ENCODE results near the gene ADAMTSL1.

The ADAMTSL1 gene

DNA sequence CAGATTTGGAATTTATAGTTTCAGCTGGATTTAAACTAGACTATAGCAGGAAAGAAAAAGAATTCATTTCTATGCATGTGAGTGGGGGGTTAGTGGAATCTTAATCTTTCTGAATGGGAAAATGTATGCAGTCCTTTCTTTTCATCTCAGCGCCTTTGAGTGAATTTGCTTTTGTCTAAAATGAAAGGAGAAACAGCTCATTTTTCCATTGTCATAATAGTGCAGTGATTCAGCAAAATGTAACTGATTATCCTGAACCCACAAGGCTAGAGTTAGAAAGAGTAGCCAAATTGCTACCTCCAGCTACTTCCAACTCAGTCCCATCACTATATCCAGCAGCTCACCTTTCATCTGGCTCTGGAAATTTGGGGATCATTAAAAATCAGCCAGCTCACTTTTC lies 134.4 kb downstream of the ADAMTSL1 start:
- H3K4me3 ChIP-seq (ENCODE audit: control insufficient read depth, low read depth, low read length), result no peak overlapping the region
- DNase-seq (ENCODE audit: low read depth), result no peak
- TF ChIP-seq, protein P1, sequence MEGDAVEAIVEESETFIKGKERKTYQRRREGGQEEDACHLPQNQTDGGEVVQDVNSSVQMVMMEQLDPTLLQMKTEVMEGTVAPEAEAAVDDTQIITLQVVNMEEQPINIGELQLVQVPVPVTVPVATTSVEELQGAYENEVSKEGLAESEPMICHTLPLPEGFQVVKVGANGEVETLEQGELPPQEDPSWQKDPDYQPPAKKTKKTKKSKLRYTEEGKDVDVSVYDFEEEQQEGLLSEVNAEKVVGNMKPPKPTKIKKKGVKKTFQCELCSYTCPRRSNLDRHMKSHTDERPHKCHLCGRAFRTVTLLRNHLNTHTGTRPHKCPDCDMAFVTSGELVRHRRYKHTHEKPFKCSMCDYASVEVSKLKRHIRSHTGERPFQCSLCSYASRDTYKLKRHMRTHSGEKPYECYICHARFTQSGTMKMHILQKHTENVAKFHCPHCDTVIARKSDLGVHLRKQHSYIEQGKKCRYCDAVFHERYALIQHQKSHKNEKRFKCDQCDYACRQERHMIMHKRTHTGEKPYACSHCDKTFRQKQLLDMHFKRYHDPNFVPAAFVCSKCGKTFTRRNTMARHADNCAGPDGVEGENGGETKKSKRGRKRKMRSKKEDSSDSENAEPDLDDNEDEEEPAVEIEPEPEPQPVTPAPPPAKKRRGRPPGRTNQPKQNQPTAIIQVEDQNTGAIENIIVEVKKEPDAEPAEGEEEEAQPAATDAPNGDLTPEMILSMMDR (IDR thresholded peaks at IDR 0.05; ENCODE audit: control insufficient read depth, insufficient read depth, low read depth, low read length, missing control alignments), result no peak

DNA sequence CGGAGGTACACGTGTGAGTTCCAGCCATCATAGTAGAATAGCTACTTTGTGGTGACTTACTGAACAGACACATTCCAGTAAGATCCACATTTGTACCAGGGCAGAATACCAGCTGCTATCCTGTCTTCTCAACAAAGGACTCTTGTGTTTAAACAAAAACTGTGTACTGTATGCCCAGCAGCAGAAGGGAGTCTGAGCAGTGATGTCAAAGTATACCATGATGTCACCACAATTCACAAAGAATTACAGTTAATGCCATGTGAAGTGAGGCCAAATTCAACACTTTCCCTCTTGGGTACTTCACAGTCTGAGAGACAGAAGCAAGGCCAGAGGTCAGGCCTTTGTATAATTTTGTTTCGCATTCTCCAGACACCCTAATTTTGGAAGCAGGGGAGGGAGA lies 137.0 kb downstream of the ADAMTSL1 start:
- TF ChIP-seq, protein P1 (IDR thresholded peaks at IDR 0.05; ENCODE audit: control insufficient read depth, insufficient read depth, low read depth, low read length, missing control alignments), result no peak
- no peak for DNase-seq (ENCODE audit: low read depth)

DNA sequence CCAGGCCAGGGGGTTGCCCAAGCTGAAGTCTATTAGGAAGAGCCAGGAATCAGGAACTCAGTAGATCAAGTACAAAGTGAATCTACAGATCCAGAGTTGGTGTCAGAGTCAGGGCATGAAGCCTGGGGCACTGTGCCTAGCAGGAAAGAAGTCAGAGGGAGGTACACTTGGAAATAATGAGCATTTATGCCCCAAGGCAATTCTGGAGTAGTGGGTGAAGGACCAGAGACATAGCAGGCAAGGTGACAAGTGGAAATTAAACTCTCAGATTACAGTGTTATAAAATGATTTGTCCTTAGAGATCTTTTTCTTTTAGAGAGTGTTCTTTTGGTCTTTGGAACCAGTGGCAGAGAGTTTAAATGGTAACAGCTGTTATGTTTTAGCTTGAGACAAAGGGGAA lies 138.0 kb downstream of the ADAMTSL1 start:
- TF ChIP-seq, protein P1 (IDR thresholded peaks at IDR 0.05; ENCODE audit: control insufficient read depth, insufficient read depth, low read depth, low read length, missing control alignments), result no peak
- DNase-seq (ENCODE audit: low read depth), result no peak

More for the DNA sequence above, 137.0 kb downstream of the ADAMTSL1 start:
- H3K4me3 ChIP-seq (ENCODE audit: control insufficient read depth, low read depth, low read length), result no peak overlapping the region

DNA sequence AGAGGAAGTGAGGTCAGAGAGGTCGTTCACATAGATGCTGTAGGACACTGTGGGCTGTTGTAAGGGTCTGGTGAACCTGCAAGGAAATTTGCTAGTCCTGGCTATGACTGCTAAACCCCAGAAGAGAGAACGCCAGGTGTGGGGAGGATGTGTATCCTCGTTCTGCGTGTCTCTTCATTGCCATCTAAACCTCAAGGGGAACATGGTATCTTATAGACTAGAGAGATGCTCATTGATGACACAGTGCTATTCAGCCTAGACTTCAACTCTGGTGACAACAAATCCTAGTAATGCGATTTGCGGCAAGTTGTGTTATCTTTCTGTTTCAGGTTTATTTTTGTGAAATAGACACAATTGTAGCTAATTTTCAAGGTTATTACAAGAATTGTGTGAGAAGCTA lies 140.2 kb downstream of the ADAMTSL1 start:
- no peak overlapping the region for H3K4me3 ChIP-seq (ENCODE audit: control insufficient read depth, low read depth, low read length)
- no peak for DNase-seq (ENCODE audit: low read depth)
- TF ChIP-seq, protein P1 (IDR thresholded peaks at IDR 0.05; ENCODE audit: control insufficient read depth, insufficient read depth, low read depth, low read length, missing control alignments), result no peak

More for the DNA sequence above, 138.0 kb downstream of the ADAMTSL1 start:
- H3K4me3 ChIP-seq (ENCODE audit: control insufficient read depth, low read depth, low read length), result no peak overlapping the region

DNA sequence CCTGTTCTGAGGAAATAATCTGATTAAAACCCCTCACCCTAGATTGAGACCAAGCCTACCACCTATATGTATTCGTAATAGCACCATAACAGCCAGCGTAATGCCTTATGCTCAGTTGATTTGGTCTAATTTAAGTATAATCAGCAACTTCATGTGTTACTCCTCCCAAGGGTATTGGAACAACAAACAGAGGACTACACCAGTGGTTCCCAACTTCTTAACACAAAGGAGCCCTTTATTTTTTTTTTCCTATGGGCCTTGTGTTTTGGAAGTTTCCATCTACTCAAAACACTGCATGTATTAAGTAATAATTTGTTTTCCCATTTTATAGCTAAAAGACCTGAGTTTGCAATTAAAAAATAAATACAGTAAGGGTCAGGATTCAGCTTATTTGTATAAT lies 140.7 kb downstream of the ADAMTSL1 start:
- H3K4me3 ChIP-seq (ENCODE audit: control insufficient read depth, low read depth, low read length), result no peak overlapping the region
- TF ChIP-seq, protein P1 (IDR thresholded peaks at IDR 0.05; ENCODE audit: control insufficient read depth, insufficient read depth, low read depth, low read length, missing control alignments), result no peak
- DNase-seq (ENCODE audit: low read depth), result no peak

DNA sequence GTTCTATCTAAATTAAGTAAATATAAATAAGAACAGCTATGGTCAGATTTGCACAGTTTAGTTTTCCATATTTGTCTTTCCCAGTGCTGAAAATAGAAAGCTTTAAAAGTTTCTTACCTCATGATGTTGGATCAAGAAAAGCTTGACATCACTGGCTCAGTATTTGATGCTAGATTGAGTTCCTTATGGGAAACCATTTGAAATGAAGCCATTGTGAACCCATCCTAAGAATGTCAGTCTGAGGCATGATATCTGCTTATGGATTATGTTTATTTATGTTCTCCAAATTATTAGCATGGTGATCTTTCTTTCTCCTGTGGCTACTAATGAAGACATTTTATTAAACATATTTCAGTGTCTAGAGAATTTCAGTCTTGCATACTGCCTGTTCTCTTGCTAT lies 143.0 kb downstream of the ADAMTSL1 start:
- H3K4me3 ChIP-seq (ENCODE audit: control insufficient read depth, low read depth, low read length), result no peak overlapping the region
- no peak for DNase-seq (ENCODE audit: low read depth)
- TF ChIP-seq, protein P1 (IDR thresholded peaks at IDR 0.05; ENCODE audit: control insufficient read depth, insufficient read depth, low read depth, low read length, missing control alignments), result no peak

DNA sequence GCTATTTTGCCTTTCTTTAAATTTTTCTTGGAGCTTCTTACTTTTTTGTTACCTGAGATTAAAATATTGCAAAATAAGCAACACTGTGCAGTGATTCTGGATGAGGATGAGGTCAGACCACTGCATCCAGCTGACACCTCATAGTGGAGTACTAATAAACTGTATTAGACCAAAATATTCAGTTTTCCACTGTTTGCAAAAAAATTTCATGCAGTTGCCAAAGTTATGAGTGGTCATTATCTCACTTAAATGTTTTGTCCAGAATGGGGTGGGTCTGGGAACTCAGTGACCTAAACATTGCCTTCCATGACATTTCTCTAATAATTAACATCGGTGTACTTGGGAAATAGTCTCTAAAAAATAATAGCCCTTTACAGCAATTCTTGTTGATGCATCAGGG lies 143.8 kb downstream of the ADAMTSL1 start:
- TF ChIP-seq, protein P1 (IDR thresholded peaks at IDR 0.05; ENCODE audit: control insufficient read depth, insufficient read depth, low read depth, low read length, missing control alignments), result no peak
- H3K4me3 ChIP-seq (ENCODE audit: control insufficient read depth, low read depth, low read length), result no peak overlapping the region
- DNase-seq (ENCODE audit: low read depth), result no peak
